Stromal cell of bone marrow (primary cell): ENCODE data around the gene OTULIN.

Experiments
- DNase-seq: peaks from one replicate; pipeline ENCODE4 v3.0.0-alpha.2; 2012; ENCODE audit warnings: low read depth

Gene OTULIN

DNA sequence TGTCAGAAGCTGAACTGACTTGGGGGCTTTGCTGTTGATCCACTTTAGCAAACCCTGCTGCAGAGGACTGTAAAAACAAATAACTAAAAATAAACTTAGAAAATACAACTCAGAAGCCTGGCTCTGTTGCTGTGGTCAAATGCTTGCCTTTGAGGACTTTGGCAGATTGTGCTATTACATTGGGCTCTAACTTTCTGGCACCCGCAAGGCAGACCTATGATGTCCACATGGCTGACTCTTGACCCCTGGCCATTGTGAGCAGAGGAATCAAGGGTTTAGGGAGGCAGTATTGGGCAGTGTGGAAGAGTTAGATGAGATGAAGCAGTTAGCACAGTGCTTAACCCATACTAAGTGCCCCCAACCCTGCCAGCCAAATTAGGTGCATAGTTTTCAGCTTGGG, 34.0 kb downstream of the OTULIN start:
- DNase-seq, result no peak

DNA sequence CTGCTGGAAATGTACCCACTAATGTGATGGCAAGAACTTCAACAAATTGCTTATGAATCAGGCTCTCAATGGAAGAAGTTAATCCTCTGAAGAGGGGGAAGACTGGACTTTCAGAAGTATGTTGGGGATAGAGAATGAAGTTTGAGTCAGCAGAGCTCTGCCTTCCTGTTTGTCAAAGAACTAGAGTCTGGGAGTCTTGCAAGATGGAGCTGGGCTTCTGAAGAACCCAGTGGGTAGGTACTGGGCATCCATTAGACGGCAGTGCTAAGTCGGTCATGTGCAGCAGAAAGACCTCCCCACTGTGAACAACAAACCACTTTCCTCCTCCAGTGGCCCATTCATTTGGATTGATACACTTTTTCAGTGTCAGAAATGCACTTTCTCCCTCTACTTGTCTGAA, 34.6 kb downstream of the OTULIN start:
- DNase-seq, result no peak

DNA sequence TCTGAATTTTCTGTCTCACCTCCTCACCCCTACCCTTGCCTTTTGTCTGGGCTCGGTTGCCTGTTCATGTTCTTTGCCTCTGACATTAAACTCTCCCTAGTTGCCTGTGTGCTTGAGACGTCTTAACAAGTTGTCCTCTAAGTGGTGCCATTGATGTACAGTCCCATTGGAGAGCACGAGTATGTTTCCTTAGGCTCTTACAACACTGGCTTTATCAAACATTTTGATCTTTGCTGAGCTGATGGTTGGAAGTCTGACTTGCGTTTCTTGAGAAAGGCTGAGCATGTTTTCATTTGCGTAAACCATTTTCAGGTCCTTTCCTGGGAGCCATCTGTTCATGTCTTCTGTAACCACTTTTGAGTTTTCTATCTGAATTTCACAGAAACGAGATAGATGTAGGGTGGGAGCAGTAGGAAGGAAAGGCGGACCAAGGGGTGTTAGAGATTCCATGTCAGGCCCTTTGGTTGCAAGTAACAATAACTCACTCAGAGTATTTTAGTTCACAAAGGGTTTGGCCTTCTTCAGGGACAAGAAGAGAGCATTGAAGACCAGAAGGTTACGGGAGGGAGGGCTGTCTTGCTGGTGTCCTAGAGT, 35.4 kb downstream of the OTULIN start:
- DNase-seq, result no peak

DNA sequence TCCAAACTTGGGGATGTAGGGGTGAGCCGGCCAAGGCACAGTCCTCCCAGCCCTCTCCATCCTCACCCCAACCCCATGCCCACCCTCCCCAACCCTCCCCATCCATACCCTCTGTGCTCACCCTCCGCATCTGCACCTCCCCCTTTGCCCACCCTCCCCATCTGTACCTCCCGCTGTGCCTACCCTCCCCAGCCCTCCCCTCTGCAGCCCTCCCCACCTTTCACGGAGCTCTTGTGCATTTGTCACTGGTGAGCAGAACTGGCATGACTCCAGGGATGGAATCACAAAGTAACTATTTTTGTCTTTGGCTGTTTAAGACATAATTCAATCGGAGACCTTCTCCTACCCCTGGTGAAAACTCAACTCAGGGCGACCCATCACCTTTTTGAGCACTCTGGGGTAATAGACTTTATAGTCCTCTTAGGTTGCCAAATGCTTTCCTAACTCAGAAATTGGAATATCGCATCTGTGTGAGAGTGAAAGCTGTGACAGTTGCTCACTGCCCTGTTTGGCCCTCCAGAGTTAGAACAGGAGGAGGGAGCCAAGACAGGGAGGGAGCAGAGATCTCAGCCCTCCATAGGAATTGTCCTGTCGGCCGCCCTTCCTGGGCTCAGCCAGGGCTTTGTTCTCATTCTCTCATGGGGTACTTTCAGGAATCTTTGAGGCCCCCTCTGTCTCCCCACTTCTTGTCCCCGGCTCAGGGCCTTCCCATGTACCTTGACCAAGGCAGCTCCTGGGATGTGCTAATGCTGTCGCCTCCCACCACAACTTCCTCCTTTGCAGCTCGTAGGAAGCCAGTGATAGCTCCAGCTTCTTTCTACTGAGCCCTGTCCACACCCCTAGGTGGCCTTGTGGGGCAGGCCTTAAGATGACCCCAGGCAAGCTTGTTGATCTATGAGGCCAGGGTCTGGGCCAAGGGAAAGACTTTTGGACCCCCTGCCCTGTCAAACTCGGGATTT, 36.2 kb downstream of the OTULIN start:
- DNase-seq, result no peak

DNA sequence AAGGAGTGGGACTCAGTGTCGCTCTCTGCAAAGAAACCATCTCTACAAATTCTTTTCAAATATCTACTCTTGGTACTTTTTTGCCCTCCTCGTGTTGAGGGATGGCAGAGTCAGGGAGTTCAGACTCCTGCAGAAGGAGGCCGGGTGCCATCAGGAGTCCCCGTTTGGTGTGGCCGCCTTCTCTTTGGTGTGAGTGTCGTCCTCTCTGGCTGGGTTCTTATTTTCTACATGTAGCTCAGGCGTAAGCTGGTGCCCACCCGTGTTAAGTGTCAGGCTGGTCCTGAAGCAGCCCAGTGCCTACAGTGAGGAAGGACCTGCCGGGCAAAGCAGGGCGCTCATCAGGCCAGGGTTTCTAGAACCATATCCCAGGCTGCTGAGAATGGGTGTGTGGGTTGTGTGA, 37.0 kb downstream of the OTULIN start:
- no peak for DNase-seq

DNA sequence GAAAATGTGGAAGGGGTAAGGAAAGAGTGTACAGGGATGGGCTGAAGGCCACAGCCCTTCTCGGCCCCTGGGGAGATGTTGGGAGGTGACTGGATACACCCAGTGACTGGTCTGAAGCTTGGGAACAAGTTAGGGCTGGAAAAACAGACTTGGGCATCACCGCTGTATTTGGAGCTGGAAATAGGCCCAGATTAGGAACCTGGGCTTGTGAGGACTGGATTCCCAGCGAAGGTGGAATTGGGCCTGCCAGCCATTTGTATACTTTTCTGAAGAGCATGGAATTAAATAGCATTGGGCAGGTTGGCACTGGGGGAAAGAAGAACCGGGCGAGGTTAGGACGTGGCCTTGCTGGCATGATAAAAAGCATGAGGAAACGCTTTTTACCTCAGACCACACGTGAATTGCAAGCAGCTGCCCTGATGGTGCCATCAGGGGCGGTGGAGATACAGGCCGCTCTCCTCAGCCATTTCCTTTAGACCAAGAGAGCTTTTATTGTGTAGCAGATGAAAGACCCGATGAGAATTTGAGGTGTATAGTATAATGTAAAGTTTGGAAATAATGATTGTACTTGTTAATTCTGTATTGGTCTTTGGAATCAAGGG, 37.8 kb downstream of the OTULIN start:
- no peak for DNase-seq

DNA sequence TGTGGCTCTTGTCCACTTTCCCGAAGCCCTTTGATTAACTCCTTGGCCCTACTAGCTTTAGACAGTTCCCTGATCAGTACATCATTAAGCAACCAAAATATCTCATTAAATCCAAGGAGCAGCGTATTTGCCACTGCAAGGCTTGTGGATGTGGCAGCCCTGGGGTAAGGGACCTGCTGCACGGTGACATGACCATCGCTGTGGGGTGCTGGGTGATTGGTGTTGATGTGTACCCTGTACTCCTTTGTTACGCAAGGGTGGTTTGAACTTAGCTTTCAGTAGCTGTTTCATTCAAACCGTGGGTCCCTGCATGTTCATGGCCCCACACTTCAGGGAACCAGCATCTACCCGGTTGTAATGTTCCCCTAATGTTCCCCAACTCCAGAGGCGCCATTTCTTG, 41.0 kb downstream of the OTULIN start:
- no peak for DNase-seq

DNA sequence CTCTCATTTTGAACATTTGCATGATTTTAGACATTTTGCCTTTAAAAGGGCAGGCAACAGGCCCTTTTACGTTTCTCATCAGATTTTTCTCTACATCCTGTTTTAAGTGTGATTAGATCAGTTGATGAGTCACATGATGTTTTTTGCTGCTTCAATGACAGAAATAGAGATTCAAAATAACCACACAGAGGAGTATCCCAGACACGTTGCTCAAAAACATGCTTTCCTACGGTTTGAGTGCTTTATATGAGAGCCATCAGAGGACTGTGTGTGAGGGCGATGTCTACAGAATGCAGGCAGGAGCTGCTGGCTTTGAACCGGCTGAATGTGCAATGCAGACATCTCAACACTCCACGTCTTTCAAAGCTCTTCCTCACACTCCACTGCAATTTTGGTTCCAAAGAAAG, 42.1 kb downstream of the OTULIN start:
- DNase-seq, result peak; percentile 47

DNA sequence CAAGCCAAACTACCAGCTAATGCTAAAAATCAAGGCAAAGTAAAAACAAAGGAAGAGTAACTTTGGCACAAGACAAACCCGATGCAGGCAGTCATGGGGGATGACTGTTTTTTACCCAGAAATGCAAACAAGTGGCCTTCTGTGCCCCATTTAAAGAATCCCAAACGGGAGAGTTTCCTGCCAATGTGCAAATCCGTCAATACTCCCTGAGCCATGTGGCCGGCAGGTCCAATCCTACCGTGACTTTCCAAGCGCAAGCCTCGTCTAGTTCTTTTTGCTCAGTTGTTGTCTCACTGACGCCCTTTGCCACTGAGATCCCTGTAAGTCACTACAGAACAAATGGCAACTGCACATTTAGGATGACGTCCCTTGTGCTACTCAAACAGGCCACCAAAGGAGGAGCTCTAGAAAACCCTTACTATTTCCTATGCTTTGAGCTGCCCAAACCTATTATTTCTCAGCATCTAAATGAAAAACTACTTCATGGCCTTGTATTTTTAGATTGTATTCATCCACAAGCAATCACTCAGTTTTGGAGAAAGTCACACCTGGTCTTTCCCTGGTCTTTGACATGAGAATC, 43.4 kb downstream of the OTULIN start:
- DNase-seq, result no peak

DNA sequence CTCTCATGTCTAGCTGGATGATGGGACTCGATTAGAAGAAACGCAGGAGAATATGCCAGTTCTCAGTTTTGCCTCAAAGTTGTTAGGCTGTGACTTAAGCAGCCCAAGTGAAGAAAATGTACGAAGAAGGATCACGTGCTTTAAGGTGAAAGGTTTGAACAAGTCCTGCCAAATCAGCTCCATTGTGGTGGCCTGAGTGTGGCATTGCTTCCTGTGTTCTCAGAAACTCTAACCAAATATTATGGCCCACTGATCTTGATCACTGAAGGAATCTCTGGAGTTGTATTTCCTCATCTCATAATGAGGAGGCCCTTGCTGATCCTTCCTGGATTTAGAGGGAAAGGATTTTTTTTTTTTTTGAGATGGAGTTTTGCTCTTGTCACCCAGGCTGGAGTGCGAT, 44.0 kb downstream of the OTULIN start:
- no peak for DNase-seq

DNA sequence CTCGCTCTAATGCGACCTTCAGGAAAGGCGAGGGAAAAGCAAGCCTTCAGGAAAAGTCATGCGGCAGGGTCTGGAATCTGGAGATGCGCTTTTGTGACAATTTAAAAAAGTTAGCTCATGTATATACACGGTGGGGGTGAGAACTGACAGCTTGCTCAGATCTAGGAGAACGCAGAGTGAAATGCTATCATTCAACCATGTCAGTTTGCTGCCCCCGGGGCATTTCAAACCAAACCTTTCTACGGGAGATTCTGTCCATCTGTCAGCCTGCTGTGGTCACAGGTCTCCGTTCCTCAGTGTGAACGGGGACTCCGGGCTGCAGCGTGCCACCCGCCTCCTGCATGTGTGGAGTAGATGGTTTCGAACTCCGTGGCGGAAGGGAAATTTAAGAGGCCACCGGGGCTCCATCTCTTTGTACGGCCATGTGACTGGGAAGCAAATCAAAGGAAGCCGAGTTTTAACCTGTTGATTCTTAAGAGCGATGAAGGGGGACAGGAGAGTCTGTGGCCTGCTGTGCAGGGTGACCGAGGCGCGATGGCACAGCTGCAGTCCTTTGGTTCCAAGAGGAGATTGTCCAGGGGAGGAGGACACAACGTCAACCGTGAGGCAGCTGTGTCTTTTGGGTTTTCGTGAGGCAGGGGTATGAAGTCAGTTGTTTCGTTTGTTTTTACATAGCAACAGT, 45.9 kb downstream of the OTULIN start:
- DNase-seq, result no peak

DNA sequence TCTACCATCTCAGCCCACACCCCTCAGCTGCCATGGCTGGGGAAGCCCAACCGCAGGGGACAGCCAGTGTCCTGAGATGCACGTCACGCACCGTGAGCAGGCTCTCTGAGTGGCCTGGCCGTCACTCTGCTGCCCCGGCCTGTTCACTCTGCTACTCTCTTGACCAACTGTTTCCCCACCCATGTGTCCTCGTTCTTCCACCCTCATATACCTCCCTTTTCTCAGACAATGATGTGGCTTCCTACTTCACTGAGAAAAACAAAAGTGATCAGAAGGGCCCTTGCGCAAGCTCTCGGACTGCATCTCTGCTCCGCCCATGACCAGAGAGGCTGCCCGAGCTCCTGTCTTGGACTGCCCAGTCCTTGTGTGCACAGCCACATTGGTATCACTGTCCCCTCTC, 47.6 kb downstream of the OTULIN start:
- DNase-seq, result no peak

DNA sequence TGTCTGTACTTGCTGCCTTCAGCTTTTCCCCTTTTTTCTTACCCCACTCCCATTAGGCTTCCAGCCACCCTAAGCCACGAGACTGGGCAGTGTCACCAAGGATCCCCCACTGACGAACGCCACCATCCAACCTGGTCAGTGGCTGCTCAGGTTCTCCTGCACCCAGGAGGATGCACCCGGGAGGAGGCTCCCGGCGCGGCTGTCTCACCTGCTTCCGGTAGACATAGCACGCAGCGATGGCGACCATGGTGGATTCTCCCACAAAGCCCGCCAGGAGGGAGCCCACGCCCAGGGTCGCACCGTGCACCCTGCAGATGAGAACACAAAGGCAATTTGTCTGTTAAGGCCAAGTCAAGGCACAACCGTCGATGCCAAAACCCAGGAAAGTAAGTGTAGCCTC, 48.1 kb downstream of the OTULIN start:
- no peak for DNase-seq

DNA sequence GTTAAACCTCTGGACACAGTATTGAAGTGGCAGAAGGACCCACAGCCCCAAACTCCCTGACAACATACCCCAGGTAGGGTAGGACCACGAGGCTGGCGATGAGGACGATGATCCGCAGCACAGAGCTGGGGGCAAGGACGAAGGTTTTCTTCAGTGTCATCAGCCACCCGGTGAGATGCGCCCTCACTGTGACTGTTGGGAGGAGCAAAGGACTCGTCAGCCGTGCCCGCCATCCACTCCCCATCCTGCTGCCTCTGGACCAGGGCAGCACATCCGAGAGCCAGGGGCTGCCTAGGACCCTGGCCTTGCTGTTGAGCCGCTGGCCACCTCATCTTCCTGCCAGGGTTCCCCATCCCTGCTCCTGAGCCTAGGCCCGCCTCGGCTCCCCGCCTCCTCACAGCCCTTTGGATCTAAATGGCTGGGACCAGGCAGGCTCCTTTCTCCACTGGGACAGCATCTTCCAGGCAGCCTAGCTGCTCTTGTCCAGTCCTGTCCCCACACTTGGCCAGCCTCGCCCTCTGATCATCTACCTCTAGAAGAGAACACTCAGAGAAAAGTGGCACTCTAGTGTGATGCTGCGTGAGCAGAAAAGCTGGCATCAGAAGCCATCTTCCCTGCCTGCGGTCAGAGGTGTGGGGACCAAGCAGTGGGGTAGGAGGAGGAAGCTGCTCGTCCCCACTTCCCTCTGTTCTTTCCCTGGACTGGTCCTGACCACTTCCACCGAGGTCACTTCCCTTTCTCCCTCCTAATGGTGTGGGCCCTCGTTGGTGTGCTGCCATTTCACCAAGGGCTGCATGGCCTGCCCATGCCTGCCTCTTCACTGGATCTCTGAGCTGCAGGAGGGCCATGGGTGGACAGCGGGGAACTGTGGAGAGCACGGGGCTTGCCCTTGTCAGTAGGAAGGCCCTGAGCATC, 49.2 kb downstream of the OTULIN start:
- DNase-seq, result no peak

DNA sequence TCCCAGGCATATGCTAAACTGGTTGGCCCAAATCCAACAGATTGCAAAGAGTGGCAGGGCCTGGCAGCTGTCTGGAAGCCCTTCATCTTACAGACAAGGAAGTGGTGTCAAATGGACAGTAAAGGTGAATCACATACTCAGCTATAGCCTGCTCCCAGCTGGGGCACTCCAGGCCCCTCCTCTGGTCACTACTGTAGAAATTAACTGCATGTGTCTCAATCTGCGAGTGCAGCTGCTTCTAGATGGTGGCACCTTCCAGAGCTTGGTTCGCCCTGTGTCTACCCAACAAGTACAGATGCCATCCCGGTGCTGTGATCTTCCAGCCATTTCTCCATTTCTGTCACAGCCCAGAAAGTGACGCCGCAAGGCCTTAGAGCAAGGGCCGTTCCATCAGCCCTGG, 50.2 kb downstream of the OTULIN start:
- DNase-seq, result no peak

DNA sequence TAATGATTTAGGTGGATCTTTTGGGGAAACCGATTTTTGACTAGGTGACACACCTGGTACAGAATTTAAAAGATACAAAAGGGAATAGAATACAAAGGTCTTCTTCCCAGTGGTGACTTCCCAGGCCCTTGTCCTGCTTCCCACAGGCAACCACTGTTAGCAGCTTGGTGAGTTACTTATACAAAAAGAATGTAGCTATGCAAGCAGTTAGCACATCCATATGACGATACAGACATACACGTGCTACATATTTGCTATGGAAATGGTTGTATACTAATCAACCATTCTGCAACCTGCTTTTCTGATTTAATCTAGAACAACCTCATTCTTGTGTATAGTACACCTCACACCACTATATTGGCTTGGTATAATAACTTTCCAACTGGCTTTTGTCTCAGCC, 51.0 kb downstream of the OTULIN start:
- no peak for DNase-seq

DNA sequence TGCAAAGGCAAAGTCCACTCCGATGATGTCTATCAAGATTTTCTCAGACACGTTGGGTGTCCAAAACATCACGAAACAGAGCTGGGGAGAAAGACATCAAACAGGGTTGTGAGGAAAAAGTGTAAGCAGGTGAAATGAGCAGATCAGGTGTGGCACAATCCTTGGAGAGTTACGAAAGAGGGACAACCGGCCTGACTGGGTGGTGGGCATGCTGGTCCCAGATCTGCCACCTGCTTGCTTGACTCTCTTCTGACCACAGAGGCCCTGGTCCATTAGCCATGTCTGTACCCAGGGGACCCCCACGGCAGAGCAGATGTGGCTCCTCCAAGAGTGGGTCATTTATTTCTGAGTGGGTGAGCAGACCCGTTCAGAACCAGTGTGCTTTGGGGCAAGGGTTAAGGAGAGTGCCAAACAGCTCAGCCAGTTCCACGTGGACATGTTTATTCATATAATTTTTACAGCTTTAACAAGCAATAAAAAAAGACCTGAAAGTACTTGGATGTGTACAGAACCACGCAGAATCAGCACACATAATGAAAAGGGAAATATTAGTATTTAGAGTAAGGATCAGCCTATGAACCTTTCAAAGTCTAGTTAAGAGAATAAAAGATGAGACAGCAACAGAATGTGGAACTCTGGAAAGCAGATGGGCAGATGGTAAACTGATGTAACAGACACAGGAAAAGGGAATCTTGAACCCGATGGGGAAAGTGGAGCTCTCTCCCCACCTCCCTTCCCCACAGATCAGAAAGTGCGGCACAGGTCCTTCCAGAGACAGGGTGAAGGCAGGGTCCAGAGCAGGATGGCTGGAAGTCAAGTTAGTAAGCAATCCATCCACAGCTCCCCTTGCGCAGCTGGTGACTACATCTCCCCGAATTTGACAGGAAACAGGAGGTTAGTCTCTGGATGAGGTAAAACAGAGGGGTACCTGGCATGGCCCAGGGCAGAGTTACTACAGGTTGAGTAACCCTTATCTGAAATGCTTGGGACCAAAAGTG, 52.5 kb downstream of the OTULIN start:
- no peak for DNase-seq

DNA sequence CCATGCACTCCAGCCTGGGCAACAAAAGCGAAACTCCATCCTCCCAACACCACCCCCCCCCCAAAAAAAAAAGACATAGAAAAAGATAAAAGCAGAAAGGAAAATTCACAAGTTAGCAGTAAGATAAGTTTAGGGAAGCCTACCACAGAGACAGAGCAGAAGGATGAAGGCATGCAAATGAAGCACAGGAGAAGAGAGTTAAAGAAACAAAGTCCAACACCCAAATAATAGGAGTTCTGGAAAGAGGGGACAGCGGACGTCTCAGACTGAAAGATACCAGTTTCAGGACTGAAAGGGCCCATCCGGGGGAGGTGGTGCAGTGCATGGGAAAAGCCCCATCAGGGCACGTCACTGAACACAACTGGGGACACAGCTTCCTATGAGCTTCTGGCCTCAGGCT, 54.3 kb downstream of the OTULIN start:
- no peak for DNase-seq

DNA sequence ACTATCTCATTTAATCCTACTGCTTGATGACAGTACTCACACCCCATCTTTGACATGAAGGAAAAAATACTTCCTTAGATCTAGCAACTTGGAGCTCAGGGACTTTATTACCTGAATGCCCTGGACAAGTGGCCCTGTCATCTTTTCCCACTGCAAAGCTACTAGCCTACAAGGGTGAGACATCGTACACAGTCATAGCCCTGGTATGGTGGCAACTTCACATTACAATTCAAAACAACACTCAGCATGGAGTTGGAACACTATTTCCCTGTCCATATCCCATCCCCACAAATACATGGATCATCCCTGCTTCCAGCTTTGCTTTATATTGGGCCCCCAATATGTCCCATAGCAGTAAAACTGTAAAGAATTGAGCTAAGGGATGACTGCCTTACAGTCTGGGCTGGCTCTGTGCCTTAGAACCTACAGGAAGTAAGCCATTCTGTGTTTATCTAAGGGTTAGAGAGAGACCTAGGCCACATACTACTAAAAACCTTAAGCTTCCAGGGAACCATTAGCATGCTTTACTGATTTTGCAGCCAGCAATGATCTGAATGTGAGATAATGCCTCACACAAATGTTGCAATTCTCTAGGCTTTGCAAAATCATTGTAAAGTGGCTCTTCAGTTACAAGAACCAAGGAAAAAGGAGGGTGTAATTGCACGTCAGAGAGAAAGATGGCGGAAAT, 55.9 kb downstream of the OTULIN start:
- DNase-seq, result peak; percentile 19
